Measurements from ENCODE around the gene UAP1L1.

The UAP1L1 gene

GRCh38 chr9:137068539-137069507, 8.5 kb upstream of the UAP1L1 start:
- intact Hi-C loops (cut with DNase I): no loop called here
- no peak for DNase-seq

GRCh38 chr9:137069508-137070091, 7.7 kb upstream of the UAP1L1 start:
- intact Hi-C loops (cut with DNase I): loop anchor here (10.0 kb wide), 1 partner anchor 285 kb away; no protein-coding TSS in a partner anchor
- no peak for DNase-seq

DNA sequence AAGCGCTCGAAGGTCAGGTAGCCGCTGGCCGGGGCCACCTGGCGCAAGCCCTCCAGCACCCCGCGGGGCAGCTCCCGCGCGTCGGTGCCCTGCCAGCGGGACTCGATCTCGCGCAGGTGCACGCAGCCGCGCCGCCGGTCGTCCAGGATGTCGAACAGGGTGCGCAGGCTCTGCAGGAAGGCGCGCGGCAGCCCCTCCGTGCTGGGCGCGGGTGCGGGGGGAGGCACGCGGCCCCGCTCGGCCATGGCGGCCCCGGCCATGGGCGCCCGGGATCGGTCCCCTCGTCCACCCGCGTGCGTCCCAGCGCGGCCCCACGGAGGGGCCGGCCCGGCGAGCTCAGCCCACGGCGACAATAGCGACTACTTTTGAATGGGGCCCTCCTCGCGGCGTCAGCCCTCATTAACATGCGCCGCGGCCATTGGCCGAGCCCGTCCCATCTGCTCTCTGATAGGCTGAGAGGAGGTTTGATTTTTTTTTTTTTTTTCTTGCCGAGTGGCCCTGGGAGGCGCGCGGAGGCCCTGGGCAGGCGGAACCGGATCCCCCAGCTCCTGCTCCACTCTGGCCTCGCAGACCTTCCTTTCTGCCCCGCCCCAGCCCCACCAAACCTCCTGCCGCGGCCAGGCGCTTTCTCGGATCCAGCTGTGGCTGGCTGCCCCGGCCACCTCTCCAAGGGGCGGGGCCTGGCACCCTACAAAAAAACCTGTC, 7.0 kb upstream of the UAP1L1 start, which contains the start of gene SAPCD2:
TSS of gene SAPCD2 (minus strand) at position 357 of the 705 bp plus-strand sequence. CDS start at position 260, 97 bp downstream.
- peak; percentile 78 to 94 (median 87) for DNase-seq
- intact Hi-C loops (cut with DNase I): loop anchor here (10.0 kb wide), 1 partner anchor 286 kb away; no protein-coding TSS in a partner anchor

- intact Hi-C loops (cut with DNase I): loop anchor here (10.0 kb wide), 1 partner anchor 286 kb away; no protein-coding TSS in a partner anchor
- peak; percentile 71 to 96 (median 89) for DNase-seq
Measured at GRCh38 chr9:137070906-137071275, 6.4 kb upstream of the UAP1L1 start.

GRCh38 chr9:137071282-137071681, 6.0 kb upstream of the UAP1L1 start:
- intact Hi-C loops (cut with DNase I): loop anchor here (10.0 kb wide), 1 partner anchor 286 kb away; no protein-coding TSS in a partner anchor
- DNase-seq: no peak

GRCh38 chr9:137073992-137074399, 3.3 kb upstream of the UAP1L1 start:
- DNase-seq: no peak
- intact Hi-C loops (cut with DNase I): loop anchor here (10.0 kb wide), 1 partner anchor 289 kb away; no protein-coding TSS in a partner anchor

- intact Hi-C loops (cut with DNase I): loop anchor here (10.0 kb wide), 1 partner anchor 290 kb away; no protein-coding TSS in a partner anchor
- DNase-seq: no peak
Measured at GRCh38 chr9:137074657-137075274, 2.6 kb upstream of the UAP1L1 start.

- no peak for DNase-seq
Measured at GRCh38 chr9:137075275-137075775, 2.0 kb upstream of the UAP1L1 start.

GRCh38 chr9:137076636-137077009, 694 bp upstream of the UAP1L1 start:
- intact Hi-C loops (cut with DNase I): loop anchor here (10.0 kb wide), 1 partner anchor 292 kb away; no protein-coding TSS in a partner anchor
- peak in 2 of 42 donors; percentile 27 to 38 for DNase-seq

More at GRCh38 chr9:137075275-137075775, 2.0 kb upstream of the UAP1L1 start:
- intact Hi-C loops (cut with DNase I): loop anchor here (10.0 kb wide), 1 partner anchor 291 kb away; no protein-coding TSS in a partner anchor

DNA sequence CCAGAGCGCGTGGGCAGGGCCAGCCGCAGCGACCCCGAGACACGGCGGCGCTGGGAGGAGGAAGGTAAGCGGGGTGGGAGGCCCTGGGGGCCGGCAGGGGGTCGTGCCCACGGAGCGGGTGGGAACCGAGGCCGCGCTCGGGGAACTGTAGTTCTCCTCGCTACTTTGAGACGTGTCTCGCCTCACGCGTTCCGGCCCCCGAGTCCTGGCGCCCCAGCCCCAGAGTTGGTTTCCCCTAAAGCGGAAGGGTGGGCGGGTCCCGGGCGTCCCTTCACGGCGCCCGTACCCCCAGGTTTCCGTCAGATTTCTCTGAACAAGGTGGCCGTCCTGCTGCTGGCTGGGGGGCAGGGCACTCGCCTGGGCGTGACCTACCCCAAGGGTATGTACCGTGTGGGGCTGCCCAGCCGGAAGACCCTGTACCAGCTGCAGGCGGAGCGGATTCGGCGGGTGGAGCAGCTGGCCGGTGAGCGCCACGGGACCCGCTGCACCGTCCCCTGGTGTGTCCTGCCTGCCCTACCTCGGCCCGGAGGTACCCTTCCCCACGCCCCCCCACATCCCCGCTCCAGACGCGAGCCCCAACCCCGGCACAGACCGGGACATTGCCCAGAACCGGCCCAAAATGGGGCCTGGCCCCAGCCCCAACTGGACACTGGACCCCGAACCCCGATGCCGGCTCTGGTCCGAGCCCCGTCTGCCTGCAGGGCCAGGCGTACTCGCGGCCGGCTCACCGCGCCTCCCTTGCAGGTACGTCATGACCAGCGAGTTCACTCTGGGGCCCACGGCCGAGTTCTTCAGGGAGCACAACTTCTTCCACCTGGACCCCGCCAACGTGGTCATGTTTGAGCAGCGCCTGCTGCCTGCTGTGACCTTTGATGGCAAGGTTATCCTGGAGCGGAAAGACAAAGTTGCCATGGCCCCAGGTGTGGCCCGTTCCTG, 709 bp downstream of the UAP1L1 start:
- no peak for DNase-seq
- intact Hi-C loops (cut with DNase I): loop anchor here (10.0 kb wide), 1 partner anchor 293 kb away; no protein-coding TSS in a partner anchor

- DNase-seq: no peak
- intact Hi-C loops (cut with DNase I): loop anchor here (10.0 kb wide), 1 partner anchor 294 kb away; no protein-coding TSS in a partner anchor
Measured at GRCh38 chr9:137078701-137079400, 1.5 kb downstream of the UAP1L1 start.

DNA sequence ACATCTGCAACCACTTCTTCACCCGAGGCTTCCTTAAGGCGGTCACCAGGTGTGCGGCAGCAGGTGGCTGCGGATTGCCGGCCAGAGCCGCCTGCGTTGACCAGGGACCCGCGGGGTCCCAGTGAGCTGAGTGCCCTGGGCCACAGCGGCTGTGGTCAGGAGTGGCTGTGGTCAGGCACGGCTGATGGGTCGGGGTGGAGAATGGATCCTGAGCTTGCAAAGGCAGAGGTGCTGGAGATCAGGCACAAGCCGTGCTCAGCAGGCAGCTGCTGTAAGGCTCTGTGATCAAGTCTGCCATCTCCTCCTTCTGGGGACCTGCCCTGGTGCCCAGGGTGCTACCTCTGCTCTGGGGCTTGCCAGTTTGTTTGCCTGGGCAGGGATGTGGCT, 2.1 kb downstream of the UAP1L1 start:
- no peak for DNase-seq
- intact Hi-C loops (cut with DNase I): loop anchor here (10.0 kb wide), 1 partner anchor 295 kb away; no protein-coding TSS in a partner anchor

DNA sequence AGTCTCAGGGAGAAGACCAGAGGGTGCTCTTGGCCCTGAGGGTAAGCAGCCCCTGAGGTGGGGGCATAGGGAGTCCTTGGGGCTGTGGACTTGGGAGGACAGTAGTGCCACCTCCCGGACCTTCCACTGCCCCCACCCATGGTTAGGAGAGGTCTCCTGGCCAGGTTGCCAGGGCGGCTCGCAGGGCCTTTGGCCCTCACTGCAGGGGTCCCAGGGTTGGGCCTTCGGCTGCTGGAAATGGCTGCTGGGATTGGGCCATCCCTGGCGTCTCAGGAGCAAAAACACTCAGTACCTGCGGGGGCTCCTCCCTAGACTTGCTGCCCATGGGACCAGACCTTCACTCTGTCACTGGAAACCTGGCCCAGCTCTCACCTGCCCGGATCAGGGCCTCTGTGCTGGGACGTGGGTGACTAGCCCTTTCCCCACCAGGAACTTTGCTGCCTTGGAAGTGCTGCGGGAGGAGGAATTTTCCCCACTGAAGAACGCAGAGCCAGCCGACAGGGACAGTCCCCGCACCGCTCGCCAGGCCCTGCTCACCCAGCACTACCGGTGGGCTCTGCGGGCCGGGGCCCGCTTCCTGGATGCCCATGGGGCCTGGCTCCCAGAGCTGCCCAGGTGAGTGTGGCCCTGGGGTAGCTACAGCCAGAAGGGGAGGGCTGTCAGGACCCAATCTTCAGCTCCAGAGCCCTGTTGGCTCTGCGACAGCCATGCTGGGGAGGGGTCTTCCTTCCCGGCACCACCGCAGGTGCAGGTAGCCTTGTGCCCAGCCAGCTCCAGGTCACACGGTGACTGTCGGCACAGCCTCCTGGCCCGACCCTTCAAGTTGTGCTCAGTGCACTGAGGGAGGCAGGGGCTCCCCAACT, 3.2 kb downstream of the UAP1L1 start:
- DNase-seq: no peak
- intact Hi-C loops (cut with DNase I): no loop called here

DNA sequence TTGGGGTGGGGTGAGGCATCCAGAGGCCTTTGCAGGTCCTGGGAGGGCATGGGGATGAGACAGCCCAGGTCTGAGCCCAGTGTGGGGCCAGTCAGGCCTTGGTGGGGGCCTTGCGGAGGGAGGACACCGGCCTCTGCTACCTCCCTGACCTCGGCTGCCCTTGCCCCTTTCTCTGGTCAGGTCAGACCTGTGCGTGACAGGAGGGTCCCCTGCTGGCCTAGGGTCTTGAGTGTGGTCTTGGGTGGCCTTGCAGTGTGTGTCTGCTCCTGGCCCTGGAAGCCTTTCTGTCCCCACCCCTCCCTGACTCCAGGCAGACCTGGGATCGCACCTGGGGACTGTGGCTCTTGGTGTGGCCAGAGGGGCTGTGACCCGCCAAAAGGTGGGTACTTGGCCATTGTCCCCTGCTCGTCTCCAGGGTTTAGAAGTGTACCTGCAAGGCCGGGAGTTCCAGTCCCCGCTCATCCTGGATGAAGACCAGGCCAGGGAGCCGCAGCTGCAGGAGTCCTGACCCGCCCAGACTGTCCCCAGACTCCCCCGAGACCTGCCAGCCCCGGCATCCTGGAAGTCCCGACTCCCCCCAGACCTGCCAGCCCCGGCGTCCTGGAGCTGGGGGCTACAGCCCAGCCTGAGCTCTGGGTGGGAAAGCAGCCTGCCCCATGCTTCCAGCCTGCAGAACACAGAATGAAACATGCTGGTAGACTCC, 5.1 kb downstream of the UAP1L1 start:
- intact Hi-C loops (cut with DNase I): no loop called here
- DNase-seq: no peak

DNA sequence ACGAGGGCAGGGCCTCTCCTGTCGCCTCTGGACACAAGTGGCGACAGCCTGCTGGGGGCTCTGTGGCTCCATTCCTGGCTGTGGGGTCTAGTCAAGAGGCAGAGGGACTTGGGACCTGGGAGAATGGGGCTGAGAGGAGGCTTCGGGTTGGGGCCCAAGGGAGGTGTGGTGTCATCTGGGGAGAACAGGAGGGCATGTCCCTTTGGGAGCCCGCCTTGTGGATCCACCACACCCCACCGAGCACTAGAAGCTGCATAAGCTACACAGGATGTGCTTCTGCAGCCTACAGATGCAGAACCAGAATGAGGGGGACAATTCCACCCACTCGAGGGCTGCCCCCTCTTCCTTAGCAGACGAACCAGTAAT, 5.6 kb downstream of the UAP1L1 start:
- intact Hi-C loops (cut with DNase I): no loop called here
- DNase-seq: no peak

Data from head of caudate nucleus (tissue), 42 donors.